OCI-LY1 (cell line): Measurements from ENCODE around the gene KRT16.
"Not testable (repeated sequence)": the region's sequence is repeated elsewhere in the genome, so short reads cannot be mapped to it uniquely, and the experiment has no call there.

Experiments
- H2AFZ ChIP-seq: fragments of 200-600 bp; sonication (generic), shearing (Covaris generic); 2 replicates; pipeline ENCODE4 v1.6.0; 2014; ENCODE audit warnings: antibody characterized with exemption, mild to moderate bottlenecking, low read length
- H3F3A ChIP-seq: fragments of 200-600 bp; sonication (generic), shearing (Covaris generic); 2 replicates; pipeline ENCODE4 v1.6.0; 2014; ENCODE audit warnings: mild to moderate bottlenecking, antibody characterized with exemption, low read length, moderate library complexity; ENCODE audit not compliant: insufficient read depth
- H3K27ac ChIP-seq: fragments of 200-600 bp; sonication (generic); 2 replicates; pipeline ENCODE4 v1.5.1; 2014; ENCODE audit warnings: low read length, mixed run types, mild to moderate bottlenecking, low read depth; ENCODE audit not compliant: poor library complexity, severe bottlenecking
- H3K27me3 ChIP-seq: fragments of 200-600 bp; sonication (generic); 2 replicates; pipeline ENCODE4 v1.6.0; 2014; ENCODE audit warnings: antibody characterized with exemption, mild to moderate bottlenecking, low read length, moderate library complexity; ENCODE audit not compliant: insufficient read depth
- H3K36me3 ChIP-seq: fragments of 200-600 bp; sonication (generic); 2 replicates; pipeline ENCODE4 v1.6.1; 2014; ENCODE audit warnings: mild to moderate bottlenecking, antibody characterized with exemption, low read length, moderate library complexity, mixed read lengths; ENCODE audit not compliant: insufficient read depth
- H3K4me1 ChIP-seq: fragments of 200-600 bp; sonication (generic); 2 replicates; pipeline ENCODE4 v1.5.1; 2014; ENCODE audit warnings: mild to moderate bottlenecking, low read length, moderate library complexity; ENCODE audit not compliant: insufficient read depth, severe bottlenecking
- H3K4me2 ChIP-seq: fragments of 200-600 bp; sonication (generic), shearing (Covaris generic); 2 replicates; pipeline ENCODE4 v1.6.1; 2014; ENCODE audit warnings: low read length
- H3K4me3 ChIP-seq: fragments of 200-600 bp; sonication (generic); 2 replicates; pipeline ENCODE4 v1.5.1; 2014; ENCODE audit warnings: low read length, low read depth, mild to moderate bottlenecking, mixed read lengths; ENCODE audit not compliant: poor library complexity, severe bottlenecking
- H3K79me2 ChIP-seq: fragments of 200-600 bp; shearing (Covaris generic); 2 replicates; pipeline ENCODE4 v1.6.1; 2016; ENCODE audit warnings: mixed run types, low read length, mixed read lengths; ENCODE audit not compliant: insufficient read depth
- H3K9ac ChIP-seq: fragments of 200-600 bp; sonication (generic), shearing (Covaris generic); 2 replicates; pipeline ENCODE4 v1.6.1; 2014; ENCODE audit warnings: mild to moderate bottlenecking, low read length, mixed read lengths
- H3K9me2 ChIP-seq: fragments of 200-600 bp; sonication (generic), shearing (Covaris generic); 2 replicates; pipeline ENCODE4 v1.6.1; 2014; ENCODE audit warnings: low read depth, mild to moderate bottlenecking, low read length, mixed read lengths
- H3K9me3 ChIP-seq: fragments of 200-600 bp; shearing (Covaris generic); 2 replicates; pipeline ENCODE4 v1.6.1; 2014; ENCODE audit warnings: low read length, mixed read lengths
- H4K20me1 ChIP-seq: fragments of 200-600 bp; sonication (generic), shearing (Covaris generic); 2 replicates; pipeline ENCODE4 v1.6.0; 2016; ENCODE audit warnings: mild to moderate bottlenecking, low read length; ENCODE audit not compliant: insufficient read depth
- CTCF ChIP-seq: fragments of 200-600 bp; sonication (generic), shearing (Covaris generic); IDR thresholded peaks from 2 replicates; pipeline ENCODE4 v1.5.1; 2017; ENCODE audit warnings: mild to moderate bottlenecking, antibody characterized with exemption, low read length, moderate library complexity, mixed read lengths
- EZH2 ChIP-seq: fragments of 200-600 bp; sonication (generic), shearing (Covaris generic); IDR thresholded peaks from 2 replicates; pipeline ENCODE4 v1.8.0; 2017; ENCODE audit warnings: borderline replicate concordance, mixed run types, mild to moderate bottlenecking, antibody characterized with exemption, low read length, moderate library complexity, mixed read lengths

Gene KRT16

GRCh38 chr17:41618341-41619035, 5.9 kb upstream of the KRT16 start:
- H3K4me1 ChIP-seq, result no peaks in the 10 kb centered on the region
- H3K79me2 ChIP-seq, result no peaks in the 10 kb centered on the region
- no peak overlapping the region for H3K27ac ChIP-seq
- no peak overlapping the region for H3K4me2 ChIP-seq
- no peaks in the 10 kb centered on the region for H3K9me2 ChIP-seq
- no peak overlapping the region for H3K4me3 ChIP-seq
- H3K9ac ChIP-seq, result no peak overlapping the region
- H3K36me3 ChIP-seq, result no peaks in the 10 kb centered on the region
- no peaks in the 10 kb centered on the region for H3K9me3 ChIP-seq
- no peaks in the 10 kb centered on the region for H3F3A ChIP-seq
- no peak overlapping the region for H2AFZ ChIP-seq
- TF ChIP-seq CTCF, result no peak
- no peak for TF ChIP-seq EZH2
- H4K20me1 ChIP-seq, result no peaks in the 10 kb centered on the region
- H3K27me3 ChIP-seq, result no peaks in the 10 kb centered on the region

- no peak overlapping the region for H3K4me3 ChIP-seq
- no peaks in the 10 kb centered on the region for H3K9me2 ChIP-seq
- H3K4me2 ChIP-seq, result no peak overlapping the region
- no peaks in the 10 kb centered on the region for H3K4me1 ChIP-seq
- no peaks in the 10 kb centered on the region for H3K36me3 ChIP-seq
- H2AFZ ChIP-seq, result no peak overlapping the region
- no peaks in the 10 kb centered on the region for H3F3A ChIP-seq
- no peak overlapping the region for H3K27ac ChIP-seq
- H3K9me3 ChIP-seq, result no peaks in the 10 kb centered on the region
- H4K20me1 ChIP-seq, result no peaks in the 10 kb centered on the region
- H3K27me3 ChIP-seq, result no peaks in the 10 kb centered on the region
- H3K9ac ChIP-seq, result no peak overlapping the region
- H3K79me2 ChIP-seq, result no peaks in the 10 kb centered on the region
- TF ChIP-seq EZH2, result no peak
- TF ChIP-seq CTCF, result no peak
Observed at GRCh38 chr17:41617698-41618097, 5.1 kb upstream of the KRT16 start.

GRCh38 chr17:41617136-41617535, 4.6 kb upstream of the KRT16 start:
- Histone ChIP-seq H3K27me3 (no peaks in the 10 kb centered on the region), H3K4me1 (no peaks in the 10 kb centered on the region), H3K79me2 (no peaks in the 10 kb centered on the region), H3K9me2 (no peaks in the 10 kb centered on the region), H3K9ac (no peak overlapping the region), H4K20me1 (no peaks in the 10 kb centered on the region), H3K27ac (no peak overlapping the region), H2AFZ (no peak overlapping the region), H3K4me3 (no peak overlapping the region), H3K4me2 (no peak overlapping the region), H3F3A (no peaks in the 10 kb centered on the region), H3K9me3 (no peaks in the 10 kb centered on the region), H3K36me3 (no peaks in the 10 kb centered on the region)
- TF ChIP-seq CTCF, result no peak

GRCh38 chr17:41616486-41616885, 3.9 kb upstream of the KRT16 start:
- H3K4me1 ChIP-seq, H3K36me3 ChIP-seq, H3K9me3 ChIP-seq, H3K9me2 ChIP-seq, H3K9ac ChIP-seq, H3K27ac ChIP-seq, H3K79me2 ChIP-seq, H3K4me3 ChIP-seq, H3F3A ChIP-seq, H3K27me3 ChIP-seq, H4K20me1 ChIP-seq, H3K4me2 ChIP-seq, H2AFZ ChIP-seq: not testable (repeated sequence)
